Nucleus accumbens (tissue), 56 donors: Measurements from ENCODE around the gene MDM2.
"Not testable (repeated sequence)": the region's sequence is repeated elsewhere in the genome, so short reads cannot be mapped to it uniquely, and the experiment has no call there.

Experiments used
- DNase-seq, 56 donors: peaks; one replicate each; lab custom pipeline; 2025; lab: John Stamatoyannopoulos, UW

MDM2 gene

GRCh38 chr12:68804657-68805591 lies 3.1 kb upstream of the MDM2 start:
- DNase-seq: no peak

- no peak for DNase-seq
Observed at GRCh38 chr12:68805592-68806120, 2.3 kb upstream of the MDM2 start.

GRCh38 chr12:68806488-68807237 lies 1.3 kb upstream of the MDM2 start:
- no peak for DNase-seq

GRCh38 chr12:68807274-68807575 lies 752 bp upstream of the MDM2 start:
- peak in 4 of 56 donors; percentile 7 to 40 (median 24) for DNase-seq

GRCh38 chr12:68808388-68809189 lies 612 bp downstream of the MDM2 start:
- DNase-seq: peak in 47 of 56 donors; percentile 11 to 72 (median 55)

- no peak for DNase-seq
Observed at GRCh38 chr12:68809190-68810026, 1.4 kb downstream of the MDM2 start.

- not testable (repeated sequence) for DNase-seq
Observed at GRCh38 chr12:68810027-68810389, 2.0 kb downstream of the MDM2 start.

- not testable (repeated sequence) for DNase-seq
Observed at GRCh38 chr12:68811573-68811972, 3.6 kb downstream of the MDM2 start.

- no peak for DNase-seq
Observed at GRCh38 chr12:68812553-68813241, 4.7 kb downstream of the MDM2 start.

- DNase-seq: no peak
Observed at GRCh38 chr12:68813242-68813593, 5.2 kb downstream of the MDM2 start.

- DNase-seq: no peak
Observed at GRCh38 chr12:68814490-68815231, 6.7 kb downstream of the MDM2 start.

- DNase-seq: no peak
Observed at GRCh38 chr12:68815232-68815927, 7.4 kb downstream of the MDM2 start.

GRCh38 chr12:68815928-68816800 lies 8.2 kb downstream of the MDM2 start:
- no peak for DNase-seq

- DNase-seq: not testable (repeated sequence)
Observed at GRCh38 chr12:68819481-68819880, 11.5 kb downstream of the MDM2 start.

- DNase-seq: no peak
Observed at GRCh38 chr12:68821357-68822188, 13.6 kb downstream of the MDM2 start.

- no peak for DNase-seq
Observed at GRCh38 chr12:68823696-68824095, 15.7 kb downstream of the MDM2 start.
